Activated naive CD4-positive, alpha-beta T cell treated with anti-CD3 and anti-CD28 coated beads, Interleukin-2, amount 50 U/mL, for 72 hours (primary cell): ENCODE results near the gene TNS4. TPM values are rescaled to one million over a fixed set of nuclear protein-coding genes. Genes with fewer than 3 reads are reported as not detected.

Experiments
- ATAC-seq, 2 donors: fragments of 150-1000 bp; cut with Tn5 transposase; 2 replicates each; pipeline ENCODE4 v1.10.0; 2021; ENCODE audit warnings: mild to moderate bottlenecking in 2 of 2, moderate library complexity in 2 of 2
- DNase-seq, 2 donors: peaks; one replicate each; pipeline ENCODE4 v3.0.0; 2021 to 2022; ENCODE audit warnings: low spot score in 2 of 2
- H3K27ac Mint-ChIP-seq, 2 donors: one replicate each; pipeline ENCODE4 v1.8.0; 2022; ENCODE audit warnings: mild to moderate bottlenecking in 2 of 2, mixed read lengths in 2 of 2
- H3K36me3 Mint-ChIP-seq, 2 donors: one replicate each; pipeline ENCODE4 v1.8.0; 2022; ENCODE audit warnings: mixed read lengths in 2 of 2
- H3K9me3 Mint-ChIP-seq, 2 donors: one replicate each; pipeline ENCODE4 v1.8.0; 2022; ENCODE audit warnings: mixed read lengths in 2 of 2
- total RNA-seq, 2 donors: library from RNA; stranded (reverse); gene quantifications; one replicate each; pipeline ENCODE4 v1.2.3, GENCODE V29; 2022

The TNS4 gene
- total RNA-seq, 2 donors from 2014 or later, result 1.7 to 11.6 TPM

- Mint-ChIP-seq H3K9me3 (no peaks in the 10 kb centered on the region), H3K27ac (peak overlapping the region; percentile 34 to 100), H3K36me3 (peaks cover 0 to 10% of the 10 kb centered on the region in 2 donors)
- DNase-seq (no peak), ATAC-seq (no peak)
Measured at GRCh38 chr17:40538936-40539705, 37.7 kb upstream of the TNS4 start.

- Mint-ChIP-seq H3K36me3 (peaks cover 0 to 9% of the 10 kb centered on the region in 2 donors), H3K9me3 (no peaks in the 10 kb centered on the region), H3K27ac (peak overlapping the region in 1 of 2 donors; percentile 82)
- DNase-seq (peak in 1 of 2 donors; percentile 55), ATAC-seq (no peak)
Measured at GRCh38 chr17:40538019-40538935, 36.9 kb upstream of the TNS4 start.

GRCh38 chr17:40536295-40537171, 35.1 kb upstream of the TNS4 start:
- peaks cover 0 to 18% of the 10 kb centered on the region in 2 donors for H3K36me3 Mint-ChIP-seq
- peaks cover 0 to 3% of the 10 kb centered on the region in 2 donors for H3K9me3 Mint-ChIP-seq
- peak overlapping the region; percentile 75 to 82 for H3K27ac Mint-ChIP-seq
- ATAC-seq, result no peak
- peak in 1 of 2 donors; percentile 54 for DNase-seq

- Mint-ChIP-seq H3K9me3 (peaks cover 0 to 4% of the 10 kb centered on the region in 2 donors), H3K27ac (peak overlapping the region; percentile 75 to 82), H3K36me3 (peaks cover 0 to 19% of the 10 kb centered on the region in 2 donors)
- DNase-seq (no peak), ATAC-seq (no peak)
Measured at GRCh38 chr17:40535924-40536294, 34.5 kb upstream of the TNS4 start.

GRCh38 chr17:40535438-40535837, 34.0 kb upstream of the TNS4 start:
- Mint-ChIP-seq H3K27ac (no peak overlapping the region), H3K9me3 (peaks cover 0 to 4% of the 10 kb centered on the region in 2 donors), H3K36me3 (peaks cover 0 to 19% of the 10 kb centered on the region in 2 donors)
- ATAC-seq, result no peak
- no peak for DNase-seq

- DNase-seq, result peak in 1 of 2 donors; percentile 48
- ATAC-seq, result no peak
- Mint-ChIP-seq H3K9me3 (peaks cover 0 to 4% of the 10 kb centered on the region in 2 donors), H3K36me3 (peaks cover 0 to 19% of the 10 kb centered on the region in 2 donors), H3K27ac (peak overlapping the region in 1 of 2 donors; percentile 68)
Measured at GRCh38 chr17:40534371-40535189, 33.2 kb upstream of the TNS4 start.

- peaks cover 0 to 4% of the 10 kb centered on the region in 2 donors for H3K9me3 Mint-ChIP-seq
- ATAC-seq (no peak), DNase-seq (no peak)
- peak overlapping the region; percentile 68 to 92 for H3K27ac Mint-ChIP-seq
- H3K36me3 Mint-ChIP-seq, result peaks cover 0 to 19% of the 10 kb centered on the region in 2 donors
Measured at GRCh38 chr17:40533896-40534295, 32.5 kb upstream of the TNS4 start.

- Mint-ChIP-seq H3K36me3 (peaks cover 0 to 19% of the 10 kb centered on the region in 2 donors), H3K27ac (peak overlapping the region; percentile 68 to 92), H3K9me3 (peaks cover 0 to 4% of the 10 kb centered on the region in 2 donors)
- ATAC-seq, result no peak
- peak in 1 of 2 donors; percentile 40 for DNase-seq
Measured at GRCh38 chr17:40532520-40533253, 31.3 kb upstream of the TNS4 start.

- ATAC-seq (peak; percentile 86 to 87), DNase-seq (peak; percentile 59 to 75)
- Mint-ChIP-seq H3K9me3 (peaks cover 0 to 4% of the 10 kb centered on the region in 2 donors), H3K36me3 (peaks cover 0 to 30% of the 10 kb centered on the region in 2 donors), H3K27ac (peak overlapping the region; percentile 70 to 95)
Measured at GRCh38 chr17:40531051-40531991, 29.9 kb upstream of the TNS4 start.

- H3K9me3 Mint-ChIP-seq, result peaks cover 4% of the 10 kb centered on the region in 2 donors
- ATAC-seq, result no peak
- peak in 1 of 2 donors; percentile 31 for DNase-seq
- peak overlapping the region; percentile 70 to 95 for H3K27ac Mint-ChIP-seq
- peaks cover 6 to 38% of the 10 kb centered on the region in 2 donors for H3K36me3 Mint-ChIP-seq
Measured at GRCh38 chr17:40530531-40530994, 29.1 kb upstream of the TNS4 start.

GRCh38 chr17:40529991-40530390, 28.6 kb upstream of the TNS4 start:
- Mint-ChIP-seq H3K27ac (peak overlapping the region; percentile 70 to 95), H3K36me3 (peaks cover 9 to 43% of the 10 kb centered on the region in 2 donors), H3K9me3 (peaks cover 7 to 9% of the 10 kb centered on the region in 2 donors)
- ATAC-seq (no peak), DNase-seq (no peak)

- Mint-ChIP-seq H3K36me3 (peaks cover 20 to 49% of the 10 kb centered on the region in 2 donors), H3K9me3 (peaks cover 12 to 21% of the 10 kb centered on the region in 2 donors), H3K27ac (no peak overlapping the region)
- ATAC-seq, result no peak
- DNase-seq, result peak in 1 of 2 donors; percentile 26
Measured at GRCh38 chr17:40528692-40529417, 27.4 kb upstream of the TNS4 start.

- no peak for ATAC-seq
- Mint-ChIP-seq H3K36me3 (peaks cover 20 to 60% of the 10 kb centered on the region in 2 donors), H3K27ac (no peak overlapping the region), H3K9me3 (peaks cover 14 to 27% of the 10 kb centered on the region in 2 donors)
- DNase-seq, result peak in 1 of 2 donors; percentile 46
Measured at GRCh38 chr17:40526668-40527067, 25.2 kb upstream of the TNS4 start.
